ENCODE measurements around the gene GCLC.
A peak's percentile ranks its signal among the peaks of the same experiment; 100 is the strongest.

The GCLC gene

DNA sequence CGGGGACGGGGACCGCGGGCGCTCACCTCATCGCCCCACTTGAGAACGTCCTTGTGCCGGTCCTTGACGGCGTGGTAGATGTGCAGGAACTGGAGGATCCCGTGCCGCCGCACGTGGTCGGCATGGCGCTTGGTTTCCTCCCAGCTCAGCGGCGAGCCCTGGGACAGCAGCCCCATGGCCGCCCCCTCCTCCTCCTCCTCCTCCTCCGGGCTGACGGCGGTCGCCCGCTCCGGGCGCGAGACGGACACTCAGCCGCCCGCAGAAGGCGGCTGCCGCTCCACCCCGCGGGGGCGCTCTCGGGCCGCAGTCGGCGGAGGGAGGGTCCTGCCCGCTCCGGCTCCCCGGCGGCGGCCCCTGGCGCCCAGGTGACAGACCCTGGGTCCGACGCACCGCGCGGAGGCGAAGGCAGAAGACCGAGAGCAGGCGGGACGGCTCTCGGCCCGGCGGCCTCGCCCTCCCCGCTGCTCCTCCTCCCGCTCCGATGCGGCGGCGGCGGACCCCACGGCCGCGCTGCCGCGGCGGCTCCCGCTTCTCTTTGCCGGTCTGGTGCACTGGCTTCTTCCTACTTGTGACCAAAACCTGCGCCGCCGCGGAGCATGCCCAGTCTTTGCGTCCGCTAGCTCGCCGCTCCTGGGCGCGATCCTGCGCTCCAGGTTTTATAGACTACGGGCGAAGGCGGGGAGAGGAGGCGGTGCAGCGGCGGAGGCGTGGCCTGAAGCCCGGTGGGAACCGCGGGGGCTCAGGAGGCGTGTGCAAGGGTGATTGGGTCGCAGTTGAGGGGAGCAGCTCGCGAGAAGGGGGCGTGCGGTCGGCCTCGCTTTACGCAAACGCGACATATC, at the start of gene GCLC:
GCLC (minus strand) TSS at position 632 of the 839 bp plus-strand sequence; CDS start at position 176, 456 bp downstream.
- peak within 1 kb of the TSS; percentile 95 for H3K27ac Mint-ChIP-seq
- H3K4me3 Mint-ChIP-seq = peak within 1 kb of the TSS; percentile 94
- ATAC-seq (peak; percentile 77), DNase-seq (ENCODE audit: low spot score in 2 of 2) (peak; percentile 83 to 96)
- peaks cover 44% of the 10 kb centered on the region for H3K36me3 Mint-ChIP-seq
- H3K4me1 Mint-ChIP-seq = peaks cover 57% of the 10 kb centered on the region
- H3K9me3 Mint-ChIP-seq = no peaks in the 10 kb centered on the region

DNA sequence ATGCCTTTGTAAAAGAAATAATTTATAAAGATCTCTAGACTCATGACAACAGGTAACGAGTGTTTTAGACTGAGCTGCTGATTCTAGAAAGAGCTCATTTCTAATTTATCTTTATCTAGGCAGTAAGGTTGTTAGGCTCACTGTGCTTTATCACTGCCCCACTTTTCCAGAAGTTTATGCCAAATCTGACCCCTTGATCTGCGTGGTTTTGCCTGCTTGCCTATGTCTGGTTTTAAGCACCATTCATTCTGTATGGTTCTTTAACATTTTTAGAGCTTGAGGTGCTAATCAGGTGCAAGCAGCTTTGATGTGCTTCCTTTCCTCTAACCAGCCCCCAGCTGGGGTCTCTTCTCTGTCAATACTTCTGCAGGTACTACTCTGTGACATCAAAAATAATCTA, 49.7 kb upstream of the GCLC start:
- Mint-ChIP-seq H3K4me3 (no peak overlapping the region), H3K27ac (no peak overlapping the region), H3K9me3 (peaks cover 2% of the 10 kb centered on the region), H3K4me1 (peaks cover 6% of the 10 kb centered on the region), H3K36me3 (no peaks in the 10 kb centered on the region)
- no peak for ATAC-seq
- DNase-seq (ENCODE audit: low spot score in 2 of 2) = no peak

DNA sequence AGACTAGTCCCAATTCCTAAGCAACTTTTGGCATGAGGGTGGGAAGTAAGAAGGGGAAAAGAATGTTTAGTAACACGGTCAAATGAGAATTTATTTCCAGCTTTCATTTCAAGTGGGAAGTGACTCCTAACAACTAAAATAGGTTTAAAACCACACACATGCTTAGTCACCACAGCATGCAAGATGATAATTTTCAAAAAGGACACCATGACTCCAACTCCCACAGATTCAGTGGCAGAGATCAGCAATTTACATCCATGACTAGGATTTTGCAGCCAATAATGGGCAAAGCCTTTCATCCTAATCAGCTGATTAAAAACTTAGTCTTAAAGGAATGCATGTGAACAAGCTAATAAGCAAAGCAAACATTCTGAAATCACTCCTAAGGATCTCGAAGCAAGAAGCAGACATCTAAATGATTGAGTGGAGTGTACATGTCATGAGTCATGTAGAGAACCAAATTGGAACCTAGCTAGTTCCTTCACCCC, 48.1 kb upstream of the GCLC start:
- no peak for DNase-seq (ENCODE audit: low spot score in 2 of 2)
- ATAC-seq = peak; percentile 49

DNA sequence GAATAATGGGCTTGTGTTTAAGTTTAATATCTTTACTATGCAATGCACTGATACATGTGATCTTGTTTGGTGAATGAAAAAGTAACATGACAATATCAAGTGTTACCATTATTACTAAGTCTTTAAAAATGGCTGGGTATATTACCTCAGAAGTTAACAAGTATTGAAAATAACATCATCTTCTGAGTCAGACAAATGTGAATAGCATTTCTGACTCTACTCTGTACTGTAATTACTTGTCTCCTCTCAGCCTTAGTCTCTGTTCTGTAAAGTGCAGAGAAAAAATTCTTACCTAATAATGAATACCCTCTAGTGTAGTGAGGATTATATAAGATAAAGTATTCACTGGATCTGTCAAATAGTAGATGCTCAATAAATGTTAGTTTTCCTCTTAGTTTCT, 47.0 kb upstream of the GCLC start:
- no peaks in the 10 kb centered on the region for H3K9me3 Mint-ChIP-seq
- DNase-seq (ENCODE audit: low spot score in 2 of 2) (no peak), ATAC-seq (peak; percentile 95)
- no peak overlapping the region for H3K4me3 Mint-ChIP-seq
- no peaks in the 10 kb centered on the region for H3K36me3 Mint-ChIP-seq
- no peak overlapping the region for H3K27ac Mint-ChIP-seq
- peaks cover 6% of the 10 kb centered on the region for H3K4me1 Mint-ChIP-seq

More for the DNA sequence above, 48.1 kb upstream of the GCLC start:
- Mint-ChIP-seq H3K36me3 (no peaks in the 10 kb centered on the region), H3K4me3 (no peak overlapping the region), H3K27ac (no peak overlapping the region), H3K9me3 (peaks cover 2% of the 10 kb centered on the region), H3K4me1 (peaks cover 6% of the 10 kb centered on the region)

DNA sequence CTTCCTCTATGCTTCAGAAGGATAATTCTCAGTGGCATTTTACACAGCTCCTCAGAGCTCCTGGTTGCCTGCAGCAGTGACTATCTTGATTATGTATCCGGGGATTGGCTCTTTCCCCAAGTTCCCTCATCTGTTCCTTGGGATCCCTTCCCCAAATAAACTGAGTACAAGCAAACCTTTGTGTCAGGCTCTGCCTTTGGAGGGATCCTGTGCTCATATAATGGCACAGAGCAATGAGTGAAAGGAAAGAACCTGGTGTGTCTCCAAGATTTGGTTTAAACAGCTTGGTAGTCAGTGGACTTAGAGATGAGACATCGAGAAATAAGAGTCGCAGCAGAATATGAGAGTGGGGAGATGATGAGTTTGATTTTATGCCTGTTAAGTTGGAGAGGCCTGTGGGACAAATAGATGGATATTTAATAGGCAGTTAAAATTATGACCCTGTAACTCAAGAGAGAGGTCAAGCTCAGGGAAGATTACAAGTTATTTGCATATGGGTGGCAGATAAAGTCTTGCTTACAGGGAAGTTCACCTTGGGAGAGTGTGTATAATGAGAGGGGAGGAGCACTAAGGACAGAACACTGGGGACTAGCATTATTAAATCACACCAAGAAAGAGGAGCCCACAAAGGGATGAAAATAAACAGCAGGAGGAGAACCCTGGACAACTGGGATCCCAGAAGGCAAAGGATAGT, 44.1 kb upstream of the GCLC start:
- DNase-seq (ENCODE audit: low spot score in 2 of 2) (no peak), ATAC-seq (no peak)
- Mint-ChIP-seq H3K36me3 (no peaks in the 10 kb centered on the region), H3K4me1 (peaks cover 13% of the 10 kb centered on the region), H3K9me3 (no peaks in the 10 kb centered on the region), H3K27ac (no peak overlapping the region), H3K4me3 (no peak overlapping the region)

DNA sequence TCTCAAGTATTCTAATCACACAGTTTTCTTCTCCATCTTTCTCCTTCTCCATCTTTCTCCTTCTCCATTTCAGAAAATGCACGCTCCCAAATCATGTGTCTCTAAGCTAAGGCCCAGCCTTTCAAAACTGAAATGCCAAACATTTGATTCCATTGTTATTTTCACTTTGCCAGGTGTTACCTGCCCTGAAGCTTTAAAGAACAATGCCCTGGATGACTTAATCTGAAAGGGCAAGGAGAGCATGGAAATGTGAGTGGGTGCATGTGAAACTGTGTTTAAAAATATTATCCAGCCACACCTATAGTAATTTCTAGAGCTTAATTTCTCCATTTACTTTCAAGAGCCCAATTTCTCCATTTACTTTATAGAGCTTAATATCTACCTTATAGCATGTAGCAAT, 42.4 kb upstream of the GCLC start:
- no peak overlapping the region for H3K4me3 Mint-ChIP-seq
- H3K4me1 Mint-ChIP-seq = peaks cover 13% of the 10 kb centered on the region
- ATAC-seq = no peak
- H3K36me3 Mint-ChIP-seq = no peaks in the 10 kb centered on the region
- H3K27ac Mint-ChIP-seq = no peak overlapping the region
- no peaks in the 10 kb centered on the region for H3K9me3 Mint-ChIP-seq
- DNase-seq (ENCODE audit: low spot score in 2 of 2) = no peak

DNA sequence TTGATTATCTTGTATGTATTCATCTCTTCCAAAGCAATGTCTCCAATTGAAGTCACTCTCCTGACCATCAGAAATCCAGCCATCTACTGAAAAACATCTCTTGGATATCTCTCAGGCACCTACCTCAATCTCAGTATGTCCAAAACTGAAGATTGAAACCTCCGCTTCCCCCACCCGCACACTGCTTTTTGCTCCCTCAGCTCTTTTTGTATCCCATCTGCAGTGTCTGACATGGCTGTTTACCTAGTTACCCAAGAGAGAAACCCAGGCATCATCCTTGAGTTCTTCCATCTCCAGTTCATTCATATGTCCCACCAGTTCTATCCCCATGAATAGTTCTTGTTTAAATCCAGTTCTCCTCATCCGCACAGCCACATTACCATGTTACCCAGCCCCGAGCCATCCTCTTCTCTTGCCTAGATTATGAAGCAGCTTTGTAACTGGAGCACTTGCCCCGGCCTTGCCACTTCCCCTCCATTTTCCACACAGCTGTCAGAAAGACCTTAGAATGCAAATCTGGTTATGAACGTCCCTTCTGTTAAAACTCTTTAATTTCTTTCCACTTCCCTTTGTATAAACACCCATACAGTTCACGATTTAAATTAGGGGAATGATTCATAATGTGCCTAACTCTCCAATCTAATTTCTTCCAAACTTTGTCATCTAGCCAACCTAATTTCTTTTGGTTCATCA, 40.5 kb upstream of the GCLC start:
- DNase-seq (ENCODE audit: low spot score in 2 of 2) (no peak), ATAC-seq (no peak)
- no peak overlapping the region for H3K4me3 Mint-ChIP-seq
- H3K36me3 Mint-ChIP-seq = no peaks in the 10 kb centered on the region
- no peaks in the 10 kb centered on the region for H3K9me3 Mint-ChIP-seq
- peaks cover 7% of the 10 kb centered on the region for H3K4me1 Mint-ChIP-seq
- H3K27ac Mint-ChIP-seq = no peak overlapping the region

DNA sequence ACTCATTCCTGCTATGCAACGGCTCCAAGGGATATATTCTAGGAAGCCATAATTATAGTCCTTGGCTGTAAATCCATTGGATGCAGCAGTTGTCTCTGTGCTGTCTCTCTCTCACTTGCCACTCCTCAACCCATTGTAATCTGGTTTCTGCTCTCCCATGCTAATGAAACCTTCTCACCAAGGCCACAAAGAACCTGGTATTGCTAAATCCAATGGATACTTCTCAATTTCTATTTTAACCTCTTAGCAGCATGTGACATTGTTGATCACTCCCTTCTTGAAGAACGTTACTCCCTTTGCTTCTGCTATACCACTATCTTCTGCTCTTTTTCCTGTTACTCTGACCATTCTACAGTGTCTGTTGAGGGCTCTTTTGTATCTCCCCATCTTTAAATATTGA, 39.8 kb upstream of the GCLC start:
- no peak overlapping the region for H3K4me3 Mint-ChIP-seq
- no peak overlapping the region for H3K27ac Mint-ChIP-seq
- DNase-seq (ENCODE audit: low spot score in 2 of 2) (no peak), ATAC-seq (no peak)
- H3K4me1 Mint-ChIP-seq = peaks cover 7% of the 10 kb centered on the region
- no peaks in the 10 kb centered on the region for H3K9me3 Mint-ChIP-seq
- no peaks in the 10 kb centered on the region for H3K36me3 Mint-ChIP-seq

DNA sequence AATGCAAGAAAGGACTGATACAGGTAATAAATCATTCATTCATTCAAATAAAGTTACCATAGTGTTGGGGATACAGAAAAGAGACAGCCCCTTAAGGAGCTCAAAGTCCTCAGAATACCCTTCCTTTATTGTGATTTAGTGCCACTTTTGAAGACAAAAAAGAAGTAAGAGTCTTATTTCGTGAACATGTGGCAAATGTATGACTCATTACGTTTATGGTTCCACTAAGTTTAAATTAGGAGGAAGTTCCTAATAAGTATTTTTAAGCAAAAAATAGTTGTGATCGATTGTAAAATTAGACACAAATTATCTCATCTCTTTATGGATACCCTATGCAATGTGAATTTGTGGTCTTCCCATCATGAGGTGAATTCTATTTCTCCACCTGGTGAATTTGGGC, 38.5 kb upstream of the GCLC start:
- no peak for ATAC-seq
- DNase-seq (ENCODE audit: low spot score in 2 of 2) = no peak
- Mint-ChIP-seq H3K9me3 (no peaks in the 10 kb centered on the region), H3K4me1 (peaks cover 7% of the 10 kb centered on the region), H3K4me3 (no peak overlapping the region), H3K36me3 (no peaks in the 10 kb centered on the region), H3K27ac (no peak overlapping the region)

DNA sequence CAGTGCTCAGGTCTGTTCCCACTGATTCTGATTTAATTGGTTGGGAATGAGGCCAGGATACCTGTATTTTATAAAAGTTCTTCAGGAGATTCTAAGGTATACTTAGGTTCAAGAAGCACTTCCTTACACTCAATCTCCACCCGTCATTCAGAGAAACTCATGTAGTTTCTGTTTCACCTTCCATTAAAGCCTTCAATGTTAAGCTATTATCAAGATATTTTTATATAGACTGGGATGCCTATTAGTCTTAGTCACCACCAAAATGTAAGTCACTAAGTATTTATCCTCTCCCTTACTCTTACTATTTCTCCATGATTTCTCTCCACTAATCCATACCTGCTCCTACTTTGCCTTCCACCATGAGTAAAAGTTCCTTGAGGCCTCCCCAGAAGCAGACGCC, 38.1 kb upstream of the GCLC start:
- Mint-ChIP-seq H3K36me3 (no peaks in the 10 kb centered on the region), H3K27ac (no peak overlapping the region), H3K4me1 (peaks cover 7% of the 10 kb centered on the region), H3K4me3 (no peak overlapping the region), H3K9me3 (no peaks in the 10 kb centered on the region)
- ATAC-seq (no peak), DNase-seq (ENCODE audit: low spot score in 2 of 2) (no peak)

DNA sequence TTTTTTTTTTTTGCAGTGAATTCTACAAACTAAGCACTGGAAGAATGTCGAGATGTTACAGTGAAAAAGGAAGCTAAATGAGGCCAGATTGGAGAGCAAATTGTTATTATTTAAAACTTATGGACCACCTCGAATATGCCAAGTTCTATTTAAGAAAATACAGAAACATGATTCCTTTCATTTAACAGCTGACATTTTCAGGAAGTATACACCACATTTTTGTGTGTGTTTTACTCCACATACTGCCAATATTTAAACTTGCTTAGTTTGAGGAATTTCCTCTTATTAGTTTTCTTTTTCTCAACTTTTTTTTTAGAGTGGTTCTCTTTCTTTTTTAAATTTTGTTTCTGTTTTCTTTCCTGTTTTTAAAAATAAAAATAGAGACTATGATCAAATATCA, 37.0 kb upstream of the GCLC start:
- Mint-ChIP-seq H3K36me3 (no peaks in the 10 kb centered on the region), H3K27ac (peak overlapping the region; percentile 23), H3K4me1 (peaks cover 7% of the 10 kb centered on the region), H3K9me3 (no peaks in the 10 kb centered on the region), H3K4me3 (no peak overlapping the region)
- ATAC-seq (no peak), DNase-seq (ENCODE audit: low spot score in 2 of 2) (no peak)

DNA sequence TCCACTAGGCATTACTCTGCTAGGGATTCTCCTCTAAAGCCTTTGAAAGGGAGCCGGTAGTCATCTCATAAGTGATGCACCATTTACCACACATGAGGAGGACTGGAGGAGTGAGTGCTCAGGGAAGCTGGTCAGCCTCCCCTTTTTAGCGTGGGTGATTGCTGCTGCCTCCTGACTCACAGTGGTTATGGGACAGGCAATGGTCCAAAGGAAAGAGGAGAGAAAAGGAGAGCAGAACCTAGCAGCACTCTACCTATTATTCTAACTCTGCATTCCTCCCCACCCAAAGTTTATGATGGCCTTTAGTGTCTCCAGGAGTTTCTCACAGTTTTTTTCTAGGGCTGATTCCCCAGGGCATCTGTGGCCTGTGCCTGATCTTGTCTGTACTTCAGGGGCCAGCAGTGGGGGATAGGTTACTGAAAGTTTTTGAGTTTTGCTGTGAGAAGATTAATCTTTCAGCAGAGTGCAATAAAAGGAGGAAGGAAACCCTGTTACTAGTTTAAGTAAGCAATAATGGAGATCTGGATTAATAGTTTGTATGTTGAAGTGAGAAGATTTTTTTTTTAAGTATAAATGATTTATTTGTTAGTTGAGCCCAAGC, 36.4 kb upstream of the GCLC start:
- Mint-ChIP-seq H3K36me3 (no peaks in the 10 kb centered on the region), H3K4me1 (peaks cover 7% of the 10 kb centered on the region), H3K4me3 (no peak overlapping the region), H3K27ac (peak overlapping the region; percentile 23), H3K9me3 (no peaks in the 10 kb centered on the region)
- ATAC-seq = peak; percentile 50
- no peak for DNase-seq (ENCODE audit: low spot score in 2 of 2)

DNA sequence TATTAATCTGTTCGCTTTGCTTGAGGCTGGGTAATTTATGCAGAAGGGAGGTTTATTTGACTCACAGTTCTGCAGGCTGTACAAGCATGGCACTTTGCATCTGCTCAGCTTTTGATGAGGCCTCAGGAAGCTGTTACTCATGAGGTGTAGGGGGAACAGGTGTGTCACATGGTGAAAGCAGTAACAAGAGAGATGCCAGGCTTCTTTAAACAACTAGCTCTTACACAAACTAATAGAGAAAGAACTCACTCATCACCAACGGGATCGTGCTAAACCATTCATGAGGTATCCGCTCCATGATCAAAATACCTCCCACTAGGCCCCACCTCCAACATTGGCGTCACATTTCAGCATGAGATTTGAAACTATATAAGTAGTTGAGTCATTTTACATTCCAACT, 34.4 kb upstream of the GCLC start:
- Mint-ChIP-seq H3K36me3 (no peaks in the 10 kb centered on the region), H3K9me3 (no peaks in the 10 kb centered on the region), H3K4me1 (no peaks in the 10 kb centered on the region), H3K4me3 (no peak overlapping the region), H3K27ac (no peak overlapping the region)
- DNase-seq (ENCODE audit: low spot score in 2 of 2) = no peak
- peak; percentile 93 for ATAC-seq

DNA sequence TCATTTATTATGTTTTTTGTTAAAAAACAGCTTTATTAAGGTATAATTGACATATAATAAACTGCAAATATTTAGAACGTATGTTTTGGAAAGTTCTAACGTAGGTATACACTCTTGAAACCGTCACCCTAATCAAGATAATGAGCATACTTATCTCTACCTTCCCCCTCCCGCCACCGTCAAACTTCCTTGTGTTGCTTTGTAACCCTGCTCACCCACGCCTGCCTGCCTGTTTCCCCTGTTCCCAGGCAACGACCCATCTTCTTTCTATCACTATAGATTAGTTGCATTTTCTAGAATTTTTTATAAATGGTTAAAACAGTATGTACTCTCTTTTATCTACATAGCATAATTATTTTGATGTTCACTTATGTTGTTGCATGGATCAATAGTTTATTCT, 33.5 kb upstream of the GCLC start:
- Mint-ChIP-seq H3K4me3 (no peak overlapping the region), H3K36me3 (no peaks in the 10 kb centered on the region), H3K4me1 (peaks cover 3% of the 10 kb centered on the region), H3K9me3 (no peaks in the 10 kb centered on the region), H3K27ac (no peak overlapping the region)
- ATAC-seq = no peak
- DNase-seq (ENCODE audit: low spot score in 2 of 2) = no peak

DNA sequence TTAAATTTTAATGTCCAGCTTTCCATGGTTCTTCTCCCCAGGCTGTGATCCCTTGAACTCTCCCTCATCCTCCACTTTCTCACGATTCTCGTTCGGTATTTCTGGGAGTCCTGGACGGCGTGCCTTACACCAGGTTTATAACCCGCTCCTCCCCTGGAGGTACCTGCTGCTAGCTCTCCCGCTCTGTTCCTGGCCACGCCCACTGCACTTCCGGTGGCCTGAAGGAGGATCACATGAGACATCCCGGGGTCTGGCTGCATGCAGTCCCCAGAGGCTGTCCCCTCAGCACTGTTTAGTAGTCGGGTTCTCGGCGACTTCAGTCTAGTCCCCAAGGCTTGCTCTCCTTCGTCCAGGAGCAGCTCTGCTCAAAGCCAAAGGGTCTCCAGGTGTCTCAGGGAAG, 28.4 kb upstream of the GCLC start:
- DNase-seq (ENCODE audit: low spot score in 2 of 2) (no peak), ATAC-seq (no peak)
- Mint-ChIP-seq H3K4me1 (peaks cover 5% of the 10 kb centered on the region), H3K36me3 (no peaks in the 10 kb centered on the region), H3K9me3 (no peaks in the 10 kb centered on the region), H3K27ac (no peak overlapping the region), H3K4me3 (no peak overlapping the region)
